K562 (cell line): ENCODE data around the gene CMBL. TPM values are rescaled to one million over a fixed set of nuclear protein-coding genes. Genes with fewer than 3 reads are reported as not detected.
A peak's percentile ranks its signal among the peaks of the same experiment; 100 is the strongest.

Experiments
- ATF3 ChIP-seq, 2 experiments: fragments of 450-650 bp in 1 of 2; sonication (generic) in 1 of 2; formaldehyde crosslinking in 1 of 2; IDR thresholded peaks in 1 of 2; conservative IDR thresholded peaks in 1 of 2; 2 replicates each; pipeline versions ENCODE4 v1.6.1 to v1.8.1; 2016 to 2023; ENCODE audit warnings: mild to moderate bottlenecking in 2 of 2, moderate library complexity in 2 of 2, inconsistent platforms in 1 of 2, missing genetic modification reagents in 1 of 2
- C11orf30 ChIP-seq: fragments of 450-650 bp; IDR thresholded peaks from 2 replicates; pipeline ENCODE4 v1.6.1; 2016; ENCODE audit warnings: low read depth, mild to moderate bottlenecking
- COPS2 ChIP-seq: fragments of 450-650 bp; conservative IDR thresholded peaks from 2 replicates; pipeline ENCODE4 v1.6.1; 2016; ENCODE audit warnings: mild to moderate bottlenecking, moderate library complexity
- GABPB1 ChIP-seq: sonication (generic); formaldehyde crosslinking; IDR thresholded peaks from 2 replicates; pipeline ENCODE4 v1.8.0; 2022; ENCODE audit warnings: mild to moderate bottlenecking, missing genetic modification reagents
- HDAC1 ChIP-seq, 2 experiments: fragments of 450-650 bp; IDR thresholded peaks; 2 replicates each; pipeline ENCODE4 v1.6.1; 2016 to 2017; ENCODE audit warnings: inconsistent platforms in 1 of 2, mild to moderate bottlenecking in 1 of 2, moderate library complexity in 1 of 2
- IFI16 ChIP-seq: fragments of 250-450 bp; sonication (Bioruptor Pico); IDR thresholded peaks from 2 replicates; pipeline ENCODE4 v2.1.2; 2022; ENCODE audit warnings: mild to moderate bottlenecking, inconsistent platforms
- MAFG ChIP-seq: fragments of 450-650 bp; conservative IDR thresholded peaks from 2 replicates; pipeline ENCODE4 v1.6.1; 2016; ENCODE audit warnings: missing genetic modification characterization, missing compliant biosample characterization
- NCOA1 ChIP-seq: fragments of 450-650 bp; IDR thresholded peaks from 2 replicates; pipeline ENCODE4 v1.6.1; 2016; ENCODE audit warnings: low read depth
- NCOA4 ChIP-seq: fragments of 450-650 bp; IDR thresholded peaks from 2 replicates; pipeline ENCODE4 v1.6.1; 2018; ENCODE audit warnings: mild to moderate bottlenecking; ENCODE audit not compliant: partially characterized antibody
- NUFIP1 ChIP-seq: fragments of 450-650 bp; IDR thresholded peaks from 2 replicates; pipeline ENCODE4 v1.6.1; 2018; ENCODE audit not compliant: partially characterized antibody
- PCBP1 ChIP-seq: fragments of 200-400 bp; formaldehyde crosslinking; IDR thresholded peaks from 2 replicates; pipeline ENCODE4 v1.6.1; 2018; ENCODE audit warnings: mild to moderate bottlenecking, low read depth, low read length; ENCODE audit not compliant: poor library complexity, severe bottlenecking
- PHTF2 ChIP-seq: fragments of 250-450 bp; sonication (Bioruptor Pico); IDR thresholded peaks from 2 replicates; pipeline ENCODE4 v1.5.0; 2021; ENCODE audit warnings: mild to moderate bottlenecking
- RBM34 ChIP-seq: fragments of 200-400 bp; formaldehyde crosslinking; IDR thresholded peaks from 2 replicates; pipeline ENCODE4 v1.6.1; 2018; ENCODE audit warnings: low read length, borderline replicate concordance; ENCODE audit not compliant: insufficient read depth
- SMAD2 ChIP-seq: fragments of 150-350 bp; IDR thresholded peaks from 2 replicates; pipeline ENCODE4 v1.6.1; 2014; ENCODE audit warnings: low read depth, mild to moderate bottlenecking, low read length
- SREBF2 ChIP-seq: sonication (generic); formaldehyde crosslinking; IDR thresholded peaks from 2 replicates; pipeline ENCODE4 v1.4.0; 2020; ENCODE audit warnings: mild to moderate bottlenecking, missing genetic modification reagents
- SRSF9 ChIP-seq: fragments of 200-400 bp; formaldehyde crosslinking; IDR thresholded peaks from 2 replicates; pipeline ENCODE4 v1.6.1; 2017; ENCODE audit warnings: low read depth, low read length, borderline replicate concordance
- STAT5A ChIP-seq: IDR thresholded peaks from 2 replicates; pipeline ENCODE4 v1.6.1; 2012; ENCODE audit warnings: low read length, inconsistent platforms, borderline replicate concordance
- ZBTB40 ChIP-seq, 2 experiments: fragments of 450-650 bp in 1 of 2; sonication (generic) in 1 of 2; formaldehyde crosslinking in 1 of 2; IDR thresholded peaks; 2 replicates each; pipeline versions ENCODE4 v1.7.1 to v1.9.0; 2016 to 2022; ENCODE audit warnings: inconsistent platforms in 1 of 2, mild to moderate bottlenecking in 1 of 2, missing genetic modification reagents in 1 of 2
- ZNF57 ChIP-seq: fragments of 450-650 bp; formaldehyde crosslinking; IDR thresholded peaks from 2 replicates; pipeline ENCODE4 v1.4.0; 2020; ENCODE audit warnings: mild to moderate bottlenecking, moderate library complexity
- ZNF780A ChIP-seq: fragments of 250-450 bp; sonication (Bioruptor Pico); IDR thresholded peaks from 2 replicates; pipeline ENCODE4 v1.5.0; 2021; ENCODE audit warnings: mild to moderate bottlenecking
- polyA plus RNA-seq, 8 experiments: library from polyadenylated mRNA; depleted of rRNA in 4 of 8; stranded (reverse) in 5 of 8; unstranded in 3 of 8; fragments of >200 nt; fragmentation: Nextera tagmentation in 2 of 8; fragmentation: Illumina TruSeq in 1 of 8; extraction: Ambion mirVana in 2 of 8; extraction: Trizol in 1 of 8; gene quantifications; 2 replicates each; pipeline versions ENCODE4 v1.2.1 to v1.2.3, GENCODE V29; 2011 to 2014; ENCODE audit warnings: inconsistent platforms in 1 of 8, missing spikeins in 1 of 8
- total RNA-seq, 7 experiments: library from RNA; depleted of rRNA in 6 of 7; stranded (reverse); fragments of >200 nt in 6 of 7; fragmentation: Illumina TruSeq in 2 of 7; extraction: Trizol in 2 of 7; gene quantifications; 2 replicates each; pipeline versions ENCODE4 v1.2.1 to v1.2.3, GENCODE V29; 2011 to 2021; ENCODE audit warnings: low replicate concordance in 1 of 7

Gene CMBL
- total and polyA plus RNA-seq, 9 of the 15 experiments (the other 6 are each of a cell fraction or from before 2014, with no cell fraction given): 22.6 to 192 (median 71.1) TPM

DNA sequence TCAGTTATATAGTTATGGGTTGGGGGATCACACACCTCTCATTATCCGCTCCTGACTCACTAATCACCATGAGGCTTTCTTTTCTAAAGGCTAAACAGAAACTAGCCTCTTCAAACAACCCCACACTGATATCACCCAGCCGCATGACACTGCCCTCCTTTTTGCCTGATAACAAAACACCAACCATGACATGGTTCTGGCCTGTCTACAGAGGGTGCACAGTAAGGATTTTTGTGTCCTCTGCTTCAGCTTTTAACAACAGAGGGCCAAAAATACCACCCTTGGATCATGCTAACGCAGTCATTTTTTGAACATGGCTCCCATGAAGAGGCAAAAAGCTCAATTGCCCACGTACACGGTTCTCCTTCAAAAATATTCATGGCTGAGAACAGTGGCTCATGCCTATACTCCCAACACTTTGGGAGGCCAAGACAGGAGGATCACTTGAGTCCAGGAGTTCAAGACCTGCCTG, 4.0 kb downstream of the CMBL start (continued):
- peak; percentile 14; the same call in 1 of the 2 replicates for TF ChIP-seq ZBTB40 (IDR thresholded peaks at IDR 0.05)
- TF ChIP-seq ZBTB40 (CRISPR knock-in tag; IDR thresholded peaks at IDR 0.05): no peak
- TF ChIP-seq ZNF780A (CRISPR knock-in tag): no peak
- no peak for TF ChIP-seq COPS2
- peak; percentile 87; the same call in 1 of the 2 replicates for TF ChIP-seq PHTF2 (CRISPR knock-in tag)
- peak; percentile 89; the same call in 1 of the 2 replicates for TF ChIP-seq ZNF57 (CRISPR knock-in tag)
- TF ChIP-seq SREBF2 (CRISPR knock-in tag): 0 out of 2 replicates have a peak, but pooled peaks have one; percentile 74
- TF ChIP-seq NCOA1: no peak
- TF ChIP-seq IFI16 (CRISPR knock-in tag): peak; percentile 90
- no peak for TF ChIP-seq SMAD2
- TF ChIP-seq SRSF9: no peak
- no peak; the same call in 1 of the 2 replicates for TF ChIP-seq STAT5A
- peak; percentile 44; the same call in 1 of the 2 replicates for TF ChIP-seq GABPB1 (CRISPR knock-in tag)
- no peak for TF ChIP-seq RBM34
- TF ChIP-seq PCBP1: no peak
- TF ChIP-seq ATF3 (IDR thresholded peaks at IDR 0.05): peak; percentile 63
- no peak for TF ChIP-seq ATF3 (CRISPR knock-in tag; conservative IDR thresholded peaks at IDR 0.05)
- TF ChIP-seq C11orf30: peak; percentile 64; the same call in 1 of the 2 replicates
- peak; percentile 90 for TF ChIP-seq NUFIP1
- TF ChIP-seq NCOA4: no peak
- TF ChIP-seq MAFG (tag): peak; percentile 76
- TF ChIP-seq HDAC1 (IDR thresholded peaks at IDR 0.05): peak; percentile 46 to 82; a peak in 2 of 4 replicates
